GM19467 (cell line): ENCODE results near the gene TET3.

ENCODE experiments used
- ATAC-seq: cut with Tn5 transposase; IDR thresholded peaks from one replicate; pipeline ENCODE4 v1.9.1; 2021; ENCODE audit warnings: mild to moderate bottlenecking, moderate library complexity; ENCODE audit not compliant: unreplicated experiment

The TET3 gene

DNA sequence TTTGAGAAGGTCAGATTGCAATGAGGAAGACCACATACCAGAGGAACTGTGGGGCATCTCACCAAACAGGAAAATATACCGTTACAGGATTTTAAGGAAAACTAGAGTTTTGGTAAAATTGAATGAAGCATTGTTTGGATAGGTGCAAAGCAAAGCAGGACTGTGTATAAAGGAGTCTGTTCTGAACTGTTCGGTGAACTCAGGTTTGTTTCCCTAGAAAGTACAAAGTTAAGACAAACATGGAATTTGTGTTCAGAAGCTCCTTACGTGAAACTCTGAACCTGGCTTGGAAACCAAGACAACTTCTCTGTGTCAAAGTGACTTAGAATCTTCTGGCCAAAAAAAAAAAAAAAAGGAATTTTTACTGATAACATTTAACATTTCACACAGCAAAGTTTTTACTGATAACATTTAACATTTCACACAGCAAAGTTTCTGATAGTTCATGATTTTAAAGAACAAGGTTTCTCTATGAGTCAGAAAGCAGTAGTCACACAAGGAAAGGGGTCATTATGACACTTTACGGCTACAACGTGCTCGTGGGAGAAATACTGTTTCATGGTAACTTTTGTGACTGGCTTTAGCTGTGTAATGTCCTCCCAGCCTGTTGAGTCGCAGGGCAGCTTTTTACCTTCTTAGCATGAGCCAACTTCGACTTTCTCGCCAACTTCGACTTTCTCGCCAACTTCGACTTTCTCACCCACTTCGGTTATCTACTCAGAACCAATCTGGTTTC is 21.2 kb upstream of the TET3 start:
- ATAC-seq = no peak

GRCh38 chr2:73964223-73964622 is 20.5 kb upstream of the TET3 start:
- no peak for ATAC-seq

DNA sequence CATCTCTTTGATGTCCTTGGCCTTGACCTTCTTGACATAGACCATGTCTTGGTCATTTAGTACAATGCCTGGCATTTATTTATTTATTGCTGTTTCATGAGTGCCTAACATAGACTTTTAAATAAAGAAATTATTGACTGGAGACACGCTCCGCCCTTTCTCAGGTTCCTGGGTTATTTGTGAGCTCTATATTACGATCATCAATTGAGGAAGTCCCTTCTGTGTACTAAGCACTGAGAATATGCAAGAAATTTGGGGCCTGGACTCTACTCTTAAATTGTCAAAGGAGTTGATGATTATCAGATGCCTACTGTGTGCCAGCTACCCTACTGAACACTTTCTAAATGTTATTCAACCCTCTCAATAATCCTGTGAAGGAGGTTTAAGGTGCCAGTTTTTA is 19.7 kb upstream of the TET3 start:
- no peak for ATAC-seq

- ATAC-seq = no peak
Observed at GRCh38 chr2:73968357-73968937, 16.3 kb upstream of the TET3 start.

DNA sequence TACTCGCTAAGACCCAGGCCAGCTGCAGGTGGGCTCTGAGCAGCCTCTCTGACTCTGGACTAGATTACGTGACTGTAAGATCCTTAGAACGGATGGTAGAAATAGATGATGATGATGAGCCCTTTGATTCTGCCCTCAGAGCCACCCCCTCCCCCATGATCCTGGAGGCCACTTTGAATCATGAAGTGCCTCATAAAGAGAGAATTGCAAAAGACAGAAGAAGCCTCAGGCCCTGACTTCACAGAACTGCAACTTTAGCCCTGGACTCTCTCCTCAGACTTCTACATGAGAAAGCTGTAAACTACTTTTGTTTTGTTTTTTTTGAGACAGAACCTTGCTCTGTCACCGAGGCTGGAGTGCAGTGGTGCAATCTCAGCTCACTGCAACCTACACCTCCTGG is 15.4 kb upstream of the TET3 start:
- no peak for ATAC-seq

- no peak for ATAC-seq
Observed at GRCh38 chr2:73970141-73970803, 14.4 kb upstream of the TET3 start.

GRCh38 chr2:73970850-73971471 is 13.7 kb upstream of the TET3 start:
- peak; percentile 69 for ATAC-seq

- no peak for ATAC-seq
Observed at GRCh38 chr2:73971722-73972121, 13.0 kb upstream of the TET3 start.

DNA sequence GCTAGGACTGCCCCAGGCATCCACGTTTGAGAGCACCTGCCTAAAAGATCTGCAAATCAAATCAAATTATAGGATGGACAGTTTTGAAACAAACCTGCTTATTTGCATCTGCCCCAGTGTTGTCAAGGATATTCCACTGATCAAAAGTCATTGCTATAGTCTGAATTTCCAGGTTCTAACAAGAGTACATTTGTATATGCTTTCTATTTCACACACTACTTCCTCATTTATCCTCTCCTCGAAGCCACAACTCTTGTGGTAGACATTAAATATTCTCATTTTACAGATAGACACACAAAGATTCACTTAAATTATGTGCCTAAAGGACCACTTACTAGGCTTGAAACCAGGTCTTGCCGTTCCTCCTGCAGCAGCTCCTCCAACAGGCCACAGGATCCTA is 11.9 kb upstream of the TET3 start:
- ATAC-seq = no peak

DNA sequence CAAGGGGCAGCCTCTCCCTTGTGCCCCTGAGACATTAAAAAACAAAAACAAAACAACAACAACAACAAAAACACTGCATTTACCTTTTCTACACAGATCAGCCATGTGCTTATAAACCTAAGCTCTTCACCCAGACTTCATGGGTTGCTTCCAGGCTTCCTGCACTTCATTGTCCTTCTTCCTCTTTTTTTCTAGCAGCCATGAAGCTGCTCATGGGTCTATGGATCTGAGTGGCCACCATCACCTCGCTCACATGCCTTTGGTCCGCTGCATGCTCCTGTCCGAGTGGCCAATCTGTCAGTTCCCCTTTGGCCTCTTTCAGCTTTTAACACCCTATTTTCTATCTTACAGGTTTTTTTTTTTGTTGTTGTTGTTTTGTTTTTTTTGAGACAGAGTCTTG is 9.0 kb upstream of the TET3 start:
- ATAC-seq = no peak

DNA sequence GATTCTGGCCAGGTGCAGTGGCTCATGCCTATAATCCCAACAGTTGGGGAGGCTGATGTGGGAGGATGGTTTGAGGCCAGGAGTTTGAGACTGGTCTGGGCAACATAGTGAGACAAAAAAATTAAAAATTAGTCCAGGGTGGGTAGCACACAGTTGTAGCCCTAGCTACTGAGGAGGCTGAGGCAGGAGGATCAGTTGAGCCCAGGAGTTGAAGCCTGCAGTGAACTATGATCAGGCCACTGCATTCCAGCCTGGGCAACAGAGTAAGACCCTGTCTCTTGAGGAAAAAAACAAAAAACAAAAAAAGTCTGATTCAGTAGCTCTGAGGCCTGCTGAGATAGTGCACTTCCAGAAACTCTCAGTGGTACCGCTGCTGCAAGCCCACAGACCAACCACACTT is 7.9 kb upstream of the TET3 start:
- ATAC-seq = no peak

GRCh38 chr2:73977466-73977865 is 7.2 kb upstream of the TET3 start:
- no peak for ATAC-seq

DNA sequence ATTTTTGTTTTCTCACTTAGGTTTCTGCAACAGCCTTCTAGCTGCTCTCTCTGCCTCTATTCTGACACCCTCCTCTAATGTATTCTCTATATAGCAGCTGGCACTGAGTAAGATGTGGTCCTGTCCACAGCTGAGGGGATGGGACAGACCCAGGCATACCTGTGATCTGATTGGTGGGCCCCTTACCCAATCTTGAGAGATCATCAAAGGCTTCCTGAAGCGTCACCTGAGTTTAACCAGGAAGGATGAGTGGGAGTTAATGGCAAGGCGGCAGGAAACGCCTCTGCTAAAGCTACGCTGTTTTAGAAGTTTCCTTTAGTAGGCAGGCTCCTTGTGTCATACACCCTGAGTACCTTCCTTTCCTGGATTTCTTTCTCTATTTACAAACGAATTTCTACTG is 5.7 kb upstream of the TET3 start:
- ATAC-seq = no peak

DNA sequence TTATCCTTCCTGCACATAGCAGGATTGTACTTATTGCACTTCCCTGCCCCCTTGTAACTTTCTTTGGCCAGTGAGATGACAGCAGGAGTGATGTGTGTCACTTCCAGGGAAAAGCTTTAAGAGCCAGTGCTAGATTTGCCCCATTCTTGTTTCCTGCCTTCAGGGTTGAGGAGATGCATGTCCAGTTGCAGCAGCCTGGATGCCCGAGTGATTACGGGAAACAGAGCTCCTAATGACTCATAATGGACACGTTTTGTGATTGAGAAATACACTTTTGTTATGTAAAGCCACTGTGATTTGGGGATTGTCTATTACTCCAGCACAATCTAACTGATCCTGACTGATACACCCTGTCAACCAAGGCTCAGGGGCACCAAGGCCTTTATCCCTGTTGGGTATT is 5.0 kb upstream of the TET3 start:
- ATAC-seq = no peak

- no peak for ATAC-seq
Observed at GRCh38 chr2:73980566-73980965, 4.1 kb upstream of the TET3 start.

DNA sequence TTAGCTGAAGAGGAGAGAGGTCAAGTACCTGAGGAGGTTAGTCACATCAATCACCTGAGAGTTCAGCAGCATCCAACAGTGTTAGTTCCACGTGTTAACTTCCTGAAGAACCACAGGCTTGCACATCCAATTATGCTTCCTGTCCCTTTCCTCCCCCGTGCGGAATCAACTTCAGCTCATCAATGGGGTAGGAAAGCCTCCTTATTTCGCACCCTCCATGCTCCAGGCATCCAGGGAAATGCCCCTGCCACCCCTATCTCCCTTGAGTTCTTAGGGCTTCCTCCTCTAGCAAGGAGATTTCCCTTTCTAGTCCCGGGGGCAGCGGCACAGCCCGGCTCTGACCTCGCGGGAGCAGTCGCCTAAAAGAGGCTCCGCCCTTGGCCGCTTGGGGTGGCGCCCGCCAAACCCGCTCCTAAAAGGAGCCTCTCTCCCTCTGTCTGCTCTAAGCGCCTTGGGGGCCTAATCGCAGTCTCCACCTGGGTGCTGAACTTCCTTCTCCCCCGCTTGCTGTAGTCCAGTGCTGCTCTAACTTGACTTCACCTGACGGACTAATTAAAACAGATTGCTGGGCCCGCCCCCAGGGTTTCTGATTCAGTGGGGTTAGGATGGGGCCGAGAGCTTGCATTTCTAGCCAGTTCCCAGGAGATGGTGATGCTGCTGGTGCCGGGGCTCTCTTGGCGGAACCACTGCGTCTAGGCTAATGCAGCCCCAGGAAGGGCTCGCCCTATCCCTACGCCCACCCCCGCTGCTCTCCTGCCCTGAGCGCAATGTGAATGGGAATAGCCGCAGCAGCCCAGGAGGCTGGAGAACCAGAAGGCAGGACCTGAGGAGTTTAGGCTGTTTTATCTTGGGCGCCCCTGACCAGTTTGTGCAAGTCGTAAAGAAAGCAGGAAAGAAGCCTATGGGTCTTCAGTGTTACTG is 3.4 kb upstream of the TET3 start:
- peak; percentile 33 for ATAC-seq

- no peak for ATAC-seq
Observed at GRCh38 chr2:73982140-73982617, 2.5 kb upstream of the TET3 start.

DNA sequence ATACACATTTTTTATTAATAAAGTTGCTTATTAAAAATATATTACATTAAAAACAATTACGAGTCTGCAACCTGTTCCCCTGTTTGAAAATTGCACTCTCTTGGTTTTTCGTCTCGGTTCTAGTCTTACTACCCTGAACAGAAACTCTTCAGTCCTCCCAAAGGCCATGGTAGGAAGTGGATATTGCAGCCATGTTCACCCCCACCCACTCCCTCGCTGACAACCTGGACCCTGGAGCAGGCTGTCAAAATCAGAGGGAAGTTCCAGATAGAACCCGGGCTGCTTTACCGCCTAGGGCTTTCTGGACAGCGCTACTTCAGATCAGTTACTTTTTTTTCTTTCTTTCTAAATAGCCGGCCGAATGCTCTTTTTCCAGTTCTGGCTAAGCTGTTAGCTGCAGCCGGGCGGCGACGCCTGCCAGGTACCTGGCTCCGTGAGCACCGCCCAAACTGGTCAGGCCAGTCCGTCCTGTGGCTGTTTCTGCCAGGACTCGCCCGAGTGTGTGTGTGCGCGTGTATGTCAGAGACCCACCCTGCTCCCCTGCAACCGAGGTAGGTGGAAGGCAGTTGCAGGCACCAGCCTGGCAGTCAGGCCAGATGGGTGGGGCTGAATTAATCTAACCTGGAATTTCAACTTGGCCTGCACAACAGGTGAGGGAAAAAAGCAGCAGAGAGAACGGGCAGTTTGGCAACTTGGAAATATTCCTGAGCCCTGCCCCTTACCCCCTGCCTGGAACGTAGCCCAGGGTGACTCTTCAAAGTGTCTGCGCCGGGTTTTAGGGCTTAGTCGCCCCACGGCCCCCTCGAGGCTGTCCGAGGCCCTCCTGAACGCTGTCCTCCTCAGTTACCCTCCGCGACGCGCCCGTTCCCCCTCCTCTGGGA is 1.1 kb upstream of the TET3 start:
- ATAC-seq = no peak

- peak; percentile 20 for ATAC-seq
Observed at GRCh38 chr2:73984922-73985307, 205 bp downstream of the TET3 start.
